Suppressor macrophage treated with lipopolysaccharide for 4 hours (primary cell): Measurements from ENCODE around the gene COX4I1.

Source experiments
- DNase-seq: peaks from one replicate; pipeline ENCODE4 v3.0.0-alpha.2; 2020

COX4I1 gene

DNA sequence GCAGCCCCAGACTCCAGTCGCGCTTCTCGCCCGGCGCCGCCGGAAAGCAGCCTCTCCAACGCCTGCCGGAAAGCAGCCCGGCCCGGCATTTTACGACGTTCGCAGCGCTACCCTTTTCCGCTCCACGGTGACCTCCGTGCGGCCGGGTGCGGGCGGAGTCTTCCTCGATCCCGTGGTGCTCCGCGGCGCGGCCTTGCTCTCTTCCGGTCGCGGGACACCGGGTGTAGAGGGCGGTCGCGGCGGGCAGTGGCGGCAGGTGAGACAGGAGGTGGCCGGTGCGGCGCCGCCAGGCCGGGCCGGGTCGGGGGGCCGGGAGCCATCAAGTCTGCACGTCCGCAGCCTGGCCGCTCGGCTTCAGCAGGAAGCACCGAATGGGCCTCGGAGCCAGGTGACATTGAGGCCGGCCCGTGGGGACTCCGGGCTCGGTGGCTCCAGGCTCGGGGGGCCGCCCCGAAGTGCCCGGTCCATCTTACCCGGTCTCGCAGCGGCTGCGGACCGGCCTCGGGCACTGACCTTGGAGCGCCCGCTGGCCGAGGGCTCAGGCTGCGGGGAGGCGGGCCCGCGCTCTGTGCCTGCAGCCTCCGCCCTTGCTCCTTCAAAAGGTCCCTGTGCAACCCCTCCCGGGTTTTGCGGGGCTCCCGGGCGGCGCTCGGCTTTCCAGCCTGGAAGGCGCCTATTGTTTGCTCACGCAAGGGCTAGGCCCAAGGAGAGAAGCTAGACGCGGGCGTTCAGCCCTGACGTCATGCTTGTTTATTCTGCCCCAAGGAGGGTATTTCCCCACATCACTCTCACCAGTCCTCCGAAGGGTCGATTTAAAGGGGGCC lies at the start of gene COX4I1, which contains the start of gene EMC8:
Gene COX4I1 (plus strand): TSS at position 199 of the 824 bp plus-strand sequence. CDS start 1,511 bp downstream, outside the sequence.
Gene EMC8 (minus strand): TSS at position 48 of the 824 bp plus-strand sequence. CDS start 249 bp downstream, outside the sequence.
- DNase-seq, result peak; percentile 97

DNA sequence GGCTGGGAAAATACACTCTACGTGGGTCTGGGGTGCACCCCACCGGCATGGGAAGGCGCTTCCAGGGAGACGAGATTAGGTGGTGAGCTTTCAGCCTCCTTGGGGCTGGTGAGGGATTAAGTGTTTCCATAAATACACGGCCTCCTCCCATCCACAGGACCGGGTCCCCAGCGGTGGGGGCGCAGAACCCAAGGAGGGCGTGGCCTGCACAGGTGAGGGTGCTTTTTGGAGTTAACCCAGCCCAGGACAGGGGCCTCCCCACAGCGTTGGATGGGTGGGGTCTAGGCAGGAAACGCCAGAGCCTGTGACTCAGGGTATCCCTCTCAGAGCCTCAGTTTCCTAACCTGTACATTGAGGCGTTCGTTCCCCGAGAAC lies 49.7 kb upstream of the COX4I1 start:
- DNase-seq, result no peak

DNA sequence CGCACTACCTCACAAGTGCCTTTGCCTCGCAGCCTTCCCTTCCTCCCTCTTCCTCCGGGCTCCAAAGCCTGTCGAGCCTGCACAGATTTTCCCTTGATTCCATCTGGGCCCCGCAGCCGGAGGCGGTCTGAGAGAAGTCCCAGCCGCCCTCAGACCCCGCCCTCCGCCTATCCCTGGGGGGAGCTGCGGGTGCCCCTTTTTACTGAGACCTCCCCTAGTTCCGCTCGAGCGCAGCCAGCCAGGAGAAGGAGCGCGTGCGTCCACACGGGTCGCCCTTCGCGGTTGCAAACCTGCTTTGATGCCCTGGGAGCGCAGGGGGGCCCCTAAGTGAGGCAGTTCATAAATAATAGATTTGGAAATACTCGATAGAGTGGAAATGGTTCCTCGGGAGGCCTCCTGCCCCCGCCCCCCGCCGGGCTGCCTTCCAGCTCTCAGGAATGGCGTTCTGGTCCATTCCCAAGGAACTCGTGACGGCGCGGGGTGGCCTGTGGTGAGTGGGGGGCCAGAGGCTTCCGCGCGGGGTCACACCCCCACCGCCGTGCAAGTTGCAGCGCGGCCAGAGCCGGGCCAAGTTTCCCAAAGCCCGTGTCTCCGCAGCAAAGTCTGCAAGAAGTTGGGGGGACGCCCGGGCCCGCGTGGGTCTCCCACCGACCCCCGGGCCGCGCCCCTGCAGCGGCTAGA lies 49.2 kb upstream of the COX4I1 start:
- DNase-seq, result no peak

DNA sequence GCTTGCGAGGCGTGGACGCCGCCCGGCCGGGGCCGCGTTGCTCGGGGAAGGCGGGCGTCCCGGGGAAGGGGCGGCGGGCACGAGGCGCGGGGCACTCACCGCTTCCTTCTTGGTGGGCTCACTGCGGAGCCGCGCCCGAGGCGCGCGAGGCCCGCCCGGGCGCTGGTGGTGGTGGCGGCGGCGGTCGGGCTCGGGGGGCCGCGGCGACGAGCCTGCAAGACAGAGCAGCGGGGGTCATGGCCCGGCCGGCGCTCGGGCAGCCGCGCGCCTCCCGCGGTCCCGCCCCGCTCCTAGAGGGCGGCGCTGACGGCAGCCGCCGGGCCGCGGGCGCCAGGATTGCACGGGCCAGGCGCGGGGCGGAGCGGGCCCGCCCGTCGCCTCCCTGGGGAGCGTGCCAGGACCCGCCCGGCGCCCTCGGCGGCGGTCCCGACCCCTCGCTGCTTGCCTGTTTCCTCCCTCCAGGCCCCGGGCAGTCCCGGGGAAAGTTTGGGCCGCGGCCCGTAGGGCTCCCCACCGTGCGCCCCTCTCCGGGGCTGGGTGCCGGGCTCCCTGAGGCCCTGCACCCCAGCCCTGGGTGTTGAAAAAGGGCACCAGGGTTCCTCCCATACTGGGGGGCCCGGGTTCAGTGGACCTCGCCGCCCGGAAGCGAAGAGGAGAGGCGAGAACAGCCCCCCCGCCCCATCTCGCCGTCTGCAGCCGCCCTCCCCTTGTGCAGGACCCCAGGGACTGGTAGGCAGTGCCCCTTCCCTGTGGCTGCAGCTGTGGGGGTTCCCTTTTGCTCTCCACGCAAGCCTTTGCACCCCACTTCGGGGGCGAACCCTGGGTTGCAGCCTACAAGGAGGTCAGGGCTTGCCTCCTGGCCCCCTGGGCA lies 48.4 kb upstream of the COX4I1 start, which contains the start of gene C16orf74:
Gene C16orf74 (minus strand): TSS at position 270 of the 871 bp plus-strand sequence. CDS start 15,879 bp downstream, outside the sequence.
- DNase-seq, result peak; percentile 64

DNA sequence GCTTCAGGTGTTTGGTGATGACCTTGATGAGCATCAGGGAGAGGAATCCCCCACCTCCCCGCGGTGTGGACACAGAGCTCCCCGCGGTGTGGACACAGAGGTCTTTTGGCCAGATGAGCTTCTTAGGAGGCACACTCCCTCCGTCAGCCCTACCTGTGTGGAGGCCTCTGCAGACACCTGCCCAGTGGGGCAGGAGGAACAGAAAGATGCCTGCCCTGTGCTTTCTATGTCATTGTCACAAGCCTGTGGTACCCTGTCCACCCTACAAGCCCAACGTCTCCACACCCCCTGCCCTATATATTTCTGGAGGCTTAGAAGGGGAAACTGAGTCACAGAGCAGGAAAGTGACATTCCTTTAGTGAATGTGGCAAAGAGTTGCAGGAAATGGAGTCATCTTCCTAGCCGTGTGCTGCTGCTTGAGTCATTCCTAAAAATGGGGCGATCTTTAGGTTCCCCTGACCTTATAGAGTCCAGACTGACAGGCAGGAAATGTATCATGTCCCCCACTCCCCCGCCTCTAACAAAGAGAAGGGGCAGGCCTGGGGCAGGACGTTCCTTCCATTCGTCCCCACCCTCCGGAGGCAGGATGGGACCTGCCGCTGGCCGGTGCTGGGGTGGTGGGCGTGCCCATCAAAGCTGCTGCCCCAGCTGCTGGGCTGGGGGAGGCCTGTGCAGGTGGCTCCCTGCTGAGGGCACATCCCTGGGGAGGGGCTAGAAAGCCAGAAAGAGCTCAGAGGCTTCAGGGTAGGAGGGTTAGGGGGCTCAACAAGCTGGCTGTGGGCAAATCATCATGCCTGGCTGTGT lies 47.6 kb upstream of the COX4I1 start:
- no peak for DNase-seq

DNA sequence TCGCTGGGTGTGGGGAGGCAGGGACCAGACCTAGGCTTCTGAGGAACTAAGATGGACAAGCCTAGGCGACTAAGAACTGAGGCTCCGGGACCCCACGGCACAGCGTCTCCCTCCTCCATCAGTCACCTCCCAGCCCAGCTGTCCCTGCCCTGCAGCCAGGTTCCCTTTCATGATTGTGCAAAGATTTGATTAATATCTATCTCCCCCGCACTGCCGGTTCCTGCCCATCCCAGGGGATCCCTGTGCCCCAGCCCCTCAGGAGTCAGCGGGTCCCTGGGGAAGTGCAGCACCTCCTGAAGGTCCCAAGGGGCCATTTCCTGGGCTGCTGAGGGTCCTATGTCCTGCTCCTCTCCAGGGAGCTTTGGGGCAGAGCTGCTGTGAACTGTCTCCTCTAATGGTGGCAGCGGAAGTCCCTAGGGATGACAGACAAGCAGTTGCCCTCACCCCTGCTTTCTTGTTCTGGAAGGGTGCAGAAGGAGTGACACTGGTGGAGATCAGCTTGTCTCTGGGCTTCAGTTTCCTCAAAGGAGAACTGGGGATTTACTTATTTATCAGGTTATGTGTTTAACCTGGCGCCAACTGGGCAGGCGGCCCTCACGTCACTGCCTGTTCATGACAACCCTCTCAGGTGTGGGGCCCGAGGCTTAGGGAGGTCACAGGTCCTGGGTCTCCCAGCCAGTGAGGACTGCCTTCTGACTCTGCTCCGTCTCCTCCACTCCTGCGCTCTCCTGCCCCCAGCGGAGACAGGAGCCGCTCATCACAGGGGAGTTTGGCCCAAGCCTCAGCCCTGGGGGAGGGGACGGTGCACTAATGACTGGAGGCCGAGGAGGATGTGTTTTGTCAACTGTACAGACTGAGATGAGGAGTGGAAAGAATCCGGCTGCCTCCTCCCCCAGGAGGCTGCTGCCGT lies 46.7 kb upstream of the COX4I1 start:
- DNase-seq, result no peak

DNA sequence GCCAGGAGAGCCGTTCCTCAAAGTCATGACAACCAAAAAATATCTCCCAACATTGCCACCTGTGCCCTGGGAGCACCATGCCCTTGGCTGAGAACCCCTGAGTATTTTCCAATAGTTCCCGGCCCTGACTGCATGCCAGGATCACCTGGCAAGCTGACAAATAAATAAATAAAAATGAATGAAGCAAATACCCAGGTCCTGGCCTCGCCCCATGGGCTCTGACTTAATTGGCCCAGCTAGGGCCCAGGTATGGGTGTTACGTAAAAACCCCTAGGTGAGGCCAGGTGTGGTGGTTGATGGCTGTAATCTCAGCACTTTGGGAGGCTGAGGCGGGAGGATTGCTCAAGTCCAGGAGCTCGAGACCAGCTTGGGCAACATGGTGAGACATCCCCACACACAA lies 45.9 kb upstream of the COX4I1 start:
- DNase-seq, result no peak

DNA sequence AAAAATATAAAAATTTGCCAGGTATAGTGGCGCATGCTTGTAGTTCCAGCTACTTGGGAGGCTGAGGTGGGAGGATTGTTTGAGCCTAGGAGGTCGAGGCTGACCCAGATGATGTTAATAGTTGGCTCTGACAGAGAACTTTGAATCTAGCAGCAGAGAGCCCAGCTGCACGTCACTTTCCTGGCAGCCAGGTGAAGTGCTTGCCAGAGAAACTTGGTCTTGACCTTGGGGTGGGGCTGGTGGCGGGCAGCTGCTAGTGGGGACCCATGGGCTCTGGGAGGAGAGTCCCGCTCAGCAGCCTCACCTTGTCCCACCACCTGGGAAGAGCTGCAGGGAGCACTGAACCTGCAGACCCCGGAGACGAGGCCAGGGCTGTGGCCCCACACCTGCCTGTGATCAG lies 45.5 kb upstream of the COX4I1 start:
- no peak for DNase-seq

DNA sequence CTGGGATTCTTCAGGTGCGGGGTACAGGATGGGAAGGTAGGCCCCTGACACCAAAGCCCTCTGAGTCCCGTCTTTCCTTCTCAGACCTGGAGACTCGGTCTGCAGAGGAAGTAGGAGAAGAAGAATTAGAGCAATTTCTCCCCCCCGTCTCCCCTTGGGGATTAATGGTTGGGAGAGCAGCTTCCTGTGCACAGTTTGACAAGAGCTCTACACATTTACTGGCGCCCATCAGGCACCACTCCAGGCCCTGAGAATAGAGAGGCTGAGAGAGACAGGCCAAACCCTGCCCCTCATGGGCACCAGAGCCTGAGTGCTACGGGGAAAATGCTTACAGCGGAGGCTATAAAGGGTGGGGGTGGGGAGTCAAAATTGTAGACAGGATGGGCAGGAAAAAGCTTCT lies 45.1 kb upstream of the COX4I1 start:
- DNase-seq, result no peak

DNA sequence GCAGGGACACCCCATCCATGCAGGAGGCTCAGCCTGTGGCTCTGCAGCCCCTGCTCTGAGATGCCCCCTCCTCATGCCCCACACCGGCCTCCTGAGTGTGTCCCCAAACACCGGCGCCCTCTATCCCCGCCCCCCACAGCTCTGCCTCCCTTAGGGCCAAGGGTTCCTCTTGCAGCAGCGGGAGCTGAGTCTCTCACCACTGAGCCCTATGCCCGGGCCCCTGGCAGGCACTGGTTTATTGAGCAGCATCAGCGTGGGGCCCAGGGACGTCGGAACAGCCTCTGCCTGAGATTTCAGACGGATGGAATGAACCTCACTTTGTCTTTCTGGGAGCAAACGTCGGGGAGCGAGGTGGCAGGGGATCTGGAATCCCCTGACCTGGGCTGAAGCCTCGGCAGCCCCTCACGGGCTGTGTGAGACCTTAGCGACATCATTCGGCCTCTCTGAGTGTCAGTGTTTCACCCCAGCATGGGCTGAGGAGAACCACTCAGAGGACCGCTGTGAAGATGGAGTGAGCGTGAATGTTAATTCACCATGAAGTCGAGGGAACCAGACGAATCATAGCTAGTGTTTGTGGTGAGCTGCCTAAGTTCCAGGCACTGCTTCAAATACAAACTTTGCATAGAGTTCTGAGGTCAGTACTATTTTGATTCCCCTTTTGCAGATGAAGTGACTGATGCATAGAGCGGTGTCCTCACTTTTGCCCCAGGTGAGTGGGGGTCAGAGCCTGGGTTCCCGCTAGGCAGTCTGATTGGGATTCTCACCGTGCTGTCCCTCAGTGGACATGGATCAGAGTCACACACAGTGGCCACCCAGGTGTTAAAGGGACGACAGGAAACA lies 43.3 kb upstream of the COX4I1 start:
- DNase-seq, result no peak

DNA sequence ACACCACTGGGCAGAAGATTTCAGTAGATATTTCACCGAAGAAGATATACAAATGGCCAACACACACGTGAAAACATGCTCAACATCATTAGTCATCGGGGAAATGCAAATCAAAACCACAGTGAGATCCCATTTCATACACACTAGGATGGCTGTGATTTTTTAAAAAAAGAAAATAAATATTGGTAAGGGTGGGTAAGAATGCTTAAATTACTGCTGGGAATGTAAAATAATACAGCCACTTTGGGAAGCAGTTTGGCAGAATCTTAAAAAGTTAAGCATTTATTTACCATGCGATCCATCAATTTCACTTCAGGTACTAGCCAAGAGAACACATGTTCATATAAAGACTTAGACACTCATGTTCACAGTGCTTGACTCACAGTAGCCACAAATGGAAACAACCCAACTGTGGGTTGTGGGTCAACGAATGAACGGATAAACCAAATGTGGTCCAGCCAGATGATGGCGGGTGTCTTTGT lies 42.1 kb upstream of the COX4I1 start:
- DNase-seq, result no peak

DNA sequence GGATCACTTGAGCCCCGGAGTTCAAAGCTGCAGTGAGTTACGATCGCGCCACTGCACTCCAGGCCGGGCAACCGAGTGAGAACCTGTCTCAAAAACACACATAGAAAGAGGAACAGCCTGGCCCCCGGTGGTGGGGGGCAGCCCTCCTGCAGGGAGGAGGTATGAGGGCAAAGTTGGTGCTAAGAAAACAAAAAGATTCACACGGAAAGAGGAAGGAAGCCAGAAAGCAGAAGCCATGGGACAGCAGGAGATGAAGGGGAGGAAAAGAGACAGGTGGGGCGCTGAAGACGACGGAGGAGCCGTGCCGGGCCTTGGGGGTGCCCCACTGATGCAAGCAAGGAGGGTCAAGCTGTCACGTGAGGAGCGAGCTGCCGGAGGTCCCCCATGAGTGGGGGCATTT lies 40.4 kb upstream of the COX4I1 start:
- DNase-seq, result no peak

DNA sequence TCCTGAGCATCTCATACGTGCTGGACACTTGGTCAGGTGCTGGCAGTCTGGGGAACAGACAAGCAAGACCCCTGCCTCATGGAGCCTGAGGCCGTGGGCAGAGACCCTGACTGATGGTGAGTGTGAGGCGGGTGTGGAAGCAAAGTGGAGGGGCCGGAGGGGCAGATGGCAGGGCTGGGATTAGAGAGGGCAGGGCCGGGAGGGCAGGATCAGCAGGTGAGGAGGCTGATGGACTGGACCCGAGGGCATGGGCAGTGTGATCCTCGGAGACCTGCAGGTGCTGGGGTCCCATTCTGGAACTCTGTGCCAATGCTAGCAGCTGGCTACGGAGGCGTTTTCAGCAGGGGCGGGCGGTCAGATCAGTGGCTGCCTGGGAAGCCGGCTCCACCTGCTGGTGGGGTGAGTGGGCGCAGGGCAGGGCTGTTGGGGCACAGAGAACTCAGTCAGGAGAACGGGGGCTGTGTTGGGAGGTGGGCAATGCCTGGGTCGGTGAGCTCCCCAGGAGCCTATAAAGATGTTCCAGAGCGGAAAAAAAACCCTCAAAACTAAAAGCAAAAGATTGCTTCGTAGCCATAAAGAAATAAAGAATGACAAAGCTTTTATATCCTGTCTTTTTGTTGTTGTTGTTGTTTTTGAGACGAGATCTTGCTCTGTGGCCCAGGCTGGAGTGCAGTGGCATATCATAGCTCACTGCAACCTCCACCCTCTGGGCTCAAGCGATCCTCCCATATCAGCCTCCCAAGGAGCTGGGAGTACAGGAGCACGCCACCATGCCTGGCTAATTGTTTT lies 39.7 kb upstream of the COX4I1 start:
- DNase-seq, result no peak

DNA sequence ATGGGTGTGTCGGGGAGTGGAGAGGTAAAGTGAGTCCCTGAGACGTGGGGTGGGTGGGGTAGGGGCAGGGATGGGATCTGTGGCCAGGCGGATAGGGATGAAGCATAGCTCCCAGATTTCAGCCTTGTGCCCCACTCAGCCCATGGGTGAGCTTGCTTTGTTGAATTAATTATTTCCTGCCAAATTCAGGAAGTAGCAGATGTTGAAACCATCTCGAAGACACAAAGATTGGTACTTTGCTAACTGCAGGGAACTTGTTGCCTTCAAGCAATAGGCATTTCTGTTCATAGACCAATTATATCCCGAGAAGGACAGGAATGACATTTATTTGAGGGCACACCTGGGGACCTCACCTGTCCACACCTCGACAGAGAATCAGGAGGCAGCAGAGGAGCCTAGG lies 37.6 kb upstream of the COX4I1 start:
- DNase-seq, result peak; percentile 48

DNA sequence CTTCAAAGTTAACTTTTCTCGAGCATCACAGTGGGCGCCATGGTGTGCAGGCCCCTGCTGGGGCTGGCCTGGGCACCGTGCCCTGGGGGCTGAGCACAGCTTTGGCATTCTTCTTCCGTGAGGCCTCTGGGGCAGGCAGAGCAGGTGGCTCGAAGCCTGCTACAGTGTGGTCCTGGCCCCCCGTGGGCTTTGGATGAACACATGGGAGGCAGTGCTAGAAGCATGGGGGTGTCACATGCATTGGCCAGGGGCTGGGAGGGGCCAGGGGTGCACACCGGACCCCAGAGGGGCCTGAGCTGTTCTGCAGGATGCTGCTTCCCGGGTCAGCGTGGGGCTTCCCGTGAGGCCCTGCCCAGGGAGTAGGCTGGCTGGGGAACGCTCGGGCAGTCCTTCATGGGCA lies 36.5 kb upstream of the COX4I1 start:
- DNase-seq, result no peak

DNA sequence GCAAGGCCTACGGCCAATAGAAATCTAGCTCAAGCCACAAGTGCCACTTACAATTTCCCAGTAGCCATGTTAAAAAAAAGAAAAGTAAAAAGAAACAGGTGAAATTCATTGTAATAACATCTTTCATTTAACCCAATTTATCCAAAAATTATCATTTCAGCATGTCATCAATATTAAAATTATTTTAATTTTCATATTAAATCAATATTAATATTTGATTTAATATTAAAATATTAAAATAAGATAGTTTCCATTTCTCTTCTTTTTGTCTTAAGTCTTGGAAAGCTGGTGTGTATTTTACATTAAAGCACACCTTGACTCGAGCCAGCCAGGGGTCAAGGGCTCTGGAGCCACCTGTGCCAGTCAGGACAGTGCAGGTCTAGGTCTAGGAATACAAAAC lies 35.9 kb upstream of the COX4I1 start:
- DNase-seq, result no peak

DNA sequence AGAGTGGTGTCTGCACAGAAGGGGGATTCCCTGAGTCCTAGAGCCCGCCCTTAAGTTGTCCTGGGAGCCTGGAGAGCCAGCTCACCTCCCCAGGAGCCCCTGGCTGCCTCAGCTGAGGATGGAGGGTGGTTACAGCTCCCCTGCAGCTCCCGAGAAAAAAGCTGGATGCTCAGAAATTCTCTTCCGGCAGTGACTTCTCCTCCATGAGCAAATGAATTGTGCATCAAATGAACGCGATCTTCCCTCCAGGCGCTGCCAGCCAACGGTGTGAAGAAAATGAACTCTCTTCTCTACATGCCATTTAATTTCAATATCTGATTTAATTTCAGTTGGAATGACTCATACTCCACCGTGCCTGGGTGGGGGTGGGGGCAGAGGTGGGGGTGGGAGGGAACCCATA lies 34.3 kb upstream of the COX4I1 start:
- DNase-seq, result no peak

DNA sequence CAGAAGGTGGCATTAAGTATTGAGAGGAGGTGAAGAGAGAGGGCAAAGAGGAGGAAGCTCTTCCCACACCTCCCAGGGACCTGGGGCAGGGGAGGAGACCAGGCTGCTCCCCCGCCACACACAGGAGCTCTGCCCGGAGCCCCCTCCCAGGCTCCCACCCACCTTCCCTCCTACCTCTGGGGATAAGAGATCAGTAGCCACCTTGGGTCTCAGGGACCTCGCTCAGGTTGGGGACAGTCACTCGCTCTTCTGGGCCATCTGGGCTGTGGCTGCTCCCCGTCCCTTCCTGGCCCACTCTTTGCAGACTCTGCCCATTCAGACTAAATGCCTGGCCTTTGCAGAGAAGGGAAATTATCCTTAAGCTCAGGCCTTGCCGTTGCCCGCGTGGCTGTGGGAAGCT lies 33.7 kb upstream of the COX4I1 start:
- DNase-seq, result no peak

DNA sequence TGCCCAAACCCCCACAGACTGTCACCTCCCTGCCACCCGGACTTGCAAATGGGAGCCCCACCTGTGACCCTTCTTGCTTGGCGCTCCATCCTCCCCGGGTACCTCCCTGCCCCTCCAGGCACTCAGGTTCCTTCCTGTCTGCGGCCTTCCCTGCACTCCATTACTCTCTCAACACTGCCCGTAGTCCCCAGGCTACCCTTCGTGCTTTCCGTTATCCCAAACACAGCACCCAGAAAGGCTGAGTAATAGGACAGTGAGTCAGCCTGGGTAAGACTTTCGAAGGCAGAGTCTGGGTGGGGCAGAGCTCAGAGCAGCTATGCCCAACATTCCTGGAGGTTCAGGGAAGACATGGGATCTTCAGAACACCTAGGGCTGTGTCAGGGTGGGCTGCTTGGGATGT lies 32.0 kb upstream of the COX4I1 start:
- peak; percentile 57 for DNase-seq
